GM12878 (cell line): ENCODE results near the gene EBF3. TPM values are rescaled to one million over a fixed set of nuclear protein-coding genes. Genes with fewer than 3 reads are reported as not detected.

Experiments used
- ATAC-seq: fragments of 200-7000 bp; cut with Tn5 transposase; 3 replicates; pipeline ENCODE4 v1.9.1; 2020; ENCODE audit warnings: mild to moderate bottlenecking, moderate library complexity
- BruUV-seq: library from RNA; stranded (reverse); fragments of 400-500 nt; replicated peaks from 2 replicates; lab custom pipeline; 2021; lab: Mats Ljungman, UMichigan
- CTCF ChIA-PET: fragments of 300-600 bp; sonication (Branson Sonifier 250); formaldehyde crosslinking; extraction: SDS; loops from one replicate; lab custom pipeline; 2021; ENCODE audit warnings: inconsistent platforms; lab: Yijun Ruan, JAX
- POLR2A ChIA-PET: fragments of 350-600 bp; formaldehyde crosslinking; extraction: SDS; loops from one replicate; lab custom pipeline; 2021; ENCODE audit warnings: inconsistent platforms; lab: Charles Lee
- RAD21 ChIA-PET: fragments of 300-600 bp; sonication (Branson Sonifier 250); formaldehyde crosslinking; loops from one replicate; lab custom pipeline; 2023; ENCODE audit warnings: antibody characterized with exemption; ENCODE audit not compliant: unreplicated experiment; lab: Charles Lee
- SMC1A ChIA-PET: fragments of 300-600 bp; sonication (Branson Sonifier 250); formaldehyde crosslinking; loops from one replicate; lab custom pipeline; 2023; ENCODE audit not compliant: unreplicated experiment, uncharacterized antibody; lab: Charles Lee
- DNase-seq: peaks from one replicate; pipeline ENCODE4 v3.0.0-alpha.2; 2011; ENCODE audit warnings: low read depth, low spot score
- FAIRE-seq: peaks from 3 replicates; lab custom pipeline; 2011; peaks lifted over from hg19 to GRCh38; lab: Jason Lieb, UNC
- H2AFZ ChIP-seq: 2 replicates; pipeline ENCODE4 v1.6.0; 2011; ENCODE audit warnings: low read depth, low read length, control low read depth; ENCODE audit not compliant: control insufficient read depth
- H3K27ac ChIP-seq: 2 replicates; pipeline ENCODE4 v1.5.1; 2011; ENCODE audit warnings: control low read depth; ENCODE audit not compliant: control insufficient read depth, insufficient read depth
- H3K27me3 ChIP-seq, 2 experiments: replicated peaks in 1 of 2; 2 replicates each; pipeline versions ENCODE4 v1.6.0 to v1.6.1; 2011; ENCODE audit warnings: low read length in 1 of 2; ENCODE audit not compliant: control insufficient read depth in 2 of 2, insufficient read depth in 2 of 2
- H3K36me3 ChIP-seq, 2 experiments: 2 replicates each; pipeline ENCODE4 v1.5.1; 2011; ENCODE audit warnings: low read length in 1 of 2; ENCODE audit not compliant: control insufficient read depth in 2 of 2, insufficient read depth in 2 of 2
- H3K4me1 ChIP-seq: 2 replicates; pipeline ENCODE4 v1.6.1; 2011; ENCODE audit warnings: mild to moderate bottlenecking, low read length, moderate library complexity, mixed read lengths; ENCODE audit not compliant: control insufficient read depth, insufficient read depth
- H3K4me2 ChIP-seq: 2 replicates; pipeline ENCODE4 v1.6.0; 2011; ENCODE audit warnings: control low read depth; ENCODE audit not compliant: control insufficient read depth, insufficient read depth
- H3K4me3 ChIP-seq: fragments of 200-600 bp; sonication (generic); 2 replicates; pipeline ENCODE4 v1.5.1; 2016
- H3K79me2 ChIP-seq: 2 replicates; pipeline ENCODE4 v1.6.0; 2011; ENCODE audit warnings: low read length; ENCODE audit not compliant: control insufficient read depth, insufficient read depth
- H3K9ac ChIP-seq: 2 replicates; pipeline ENCODE4 v1.8.0; 2011; ENCODE audit warnings: low read length, control low read depth, mixed read lengths; ENCODE audit not compliant: control insufficient read depth, insufficient read depth
- H3K9me3 ChIP-seq: replicated peaks from 3 replicates; pipeline ENCODE4 v1.5.1; 2011; ENCODE audit warnings: mild to moderate bottlenecking, low read length; ENCODE audit not compliant: control insufficient read depth, insufficient read depth
- H4K20me1 ChIP-seq: 2 replicates; pipeline ENCODE4 v1.6.0; 2011; ENCODE audit not compliant: control insufficient read depth, insufficient read depth
- ATF2 ChIP-seq: IDR thresholded peaks from 2 replicates; pipeline ENCODE4 v1.6.1; 2012; ENCODE audit warnings: low read length, inconsistent platforms
- BCLAF1 ChIP-seq: fragments of 450-650 bp; IDR thresholded peaks from 2 replicates; pipeline ENCODE4 v1.6.1; 2017; ENCODE audit warnings: antibody characterized with exemption, mild to moderate bottlenecking, moderate library complexity
- DPF2 ChIP-seq: fragments of 450-650 bp; IDR thresholded peaks from 2 replicates; pipeline ENCODE4 v1.6.1; 2017; ENCODE audit warnings: mild to moderate bottlenecking
- ESRRA ChIP-seq: IDR thresholded peaks from 2 replicates; pipeline ENCODE4 v1.6.1; 2012; ENCODE audit warnings: mild to moderate bottlenecking, low read length, improper control_type of control experiment
- IKZF1 ChIP-seq: fragments of 450-650 bp; conservative IDR thresholded peaks from 2 replicates; pipeline ENCODE4 v1.6.1; 2017; ENCODE audit warnings: antibody characterized with exemption, mild to moderate bottlenecking
- MEF2B ChIP-seq: fragments of 450-650 bp; IDR thresholded peaks from 2 replicates; pipeline ENCODE4 v1.6.1; 2018; ENCODE audit warnings: mild to moderate bottlenecking, moderate library complexity; ENCODE audit not compliant: partially characterized antibody, poor library complexity, severe bottlenecking
- MXI1 ChIP-seq: fragments of 150-350 bp; IDR thresholded peaks from 2 replicates; pipeline ENCODE4 v1.6.1; 2011; ENCODE audit warnings: low read depth, mild to moderate bottlenecking, inconsistent platforms, low read length, improper control_type of control experiment
- NFIC ChIP-seq: IDR thresholded peaks from 2 replicates; pipeline ENCODE4 v1.6.1; 2012; ENCODE audit warnings: low read depth, mild to moderate bottlenecking, inconsistent platforms, low read length, moderate library complexity
- SIN3A ChIP-seq: IDR thresholded peaks from 2 replicates; pipeline ENCODE4 v1.6.1; 2012; ENCODE audit warnings: low read depth, low read length, improper control_type of control experiment
- SKIL ChIP-seq: fragments of 450-650 bp; IDR thresholded peaks from 2 replicates; pipeline ENCODE4 v1.6.1; 2017; ENCODE audit warnings: mild to moderate bottlenecking, low read depth, inconsistent platforms; ENCODE audit not compliant: poor library complexity, severe bottlenecking
- SPI1 ChIP-seq: IDR thresholded peaks from 2 replicates; pipeline ENCODE4 v1.6.1; 2011; ENCODE audit warnings: low read depth, mild to moderate bottlenecking, low read length, moderate library complexity, borderline replicate concordance; ENCODE audit not compliant: insufficient read depth
- TBL1XR1 ChIP-seq: IDR thresholded peaks from 2 replicates; pipeline ENCODE4 v1.6.1; 2012; ENCODE audit warnings: low read depth, low read length, improper control_type of control experiment
- WGBS: methylation state at CpG from one replicate; pipeline ENCODE4 v1.1.6; 2016; ENCODE audit warnings: low lambda C conversion rate; ENCODE audit not compliant: insufficient replicate concordance, insufficient coverage; ENCODE audit errors: missing lambda C conversion rate; 5-methylcytosine and 5-hydroxymethylcytosine counted together
- in situ Hi-C: fragments of 300-500 bp; cut with MboI; formaldehyde crosslinking; loops from 9 replicates; pipeline ENCODE4 v1.14.3; 2018; ENCODE audit warnings: mixed read lengths
- intact Hi-C: fragments of 100-400 bp; cut with micrococcal nuclease; formaldehyde crosslinking; loops from one replicate; pipeline ENCODE4 v1.14.2; 2022; ENCODE audit not compliant: unreplicated experiment
- polyA plus RNA-seq, 11 experiments: library from polyadenylated mRNA; depleted of rRNA in 4 of 11; unstranded in 6 of 11; stranded (reverse) in 5 of 11; fragments of >200 nt; fragmentation: Nextera tagmentation in 4 of 11; fragmentation: Illumina TruSeq in 1 of 11; extraction: Ambion mirVana in 4 of 11; extraction: Trizol in 1 of 11; gene quantifications; 1 replicate in 1 of 11; 2 replicates in 10 of 11; pipeline versions ENCODE4 v1.2.1 to v1.2.3, GENCODE V29; 2011 to 2016; ENCODE audit warnings: inconsistent platforms in 2 of 11, missing spikeins in 2 of 11, low read depth in 1 of 11
- total RNA-seq, 4 experiments: library from RNA; depleted of rRNA in 3 of 4; stranded (reverse); fragments of >200 nt in 3 of 4; fragmentation: Illumina TruSeq in 1 of 4; extraction: Trizol in 1 of 4; gene quantifications; 2 replicates each; pipeline versions ENCODE4 v1.2.1 to v1.2.3, GENCODE V29; 2013 to 2021
- TF ChIP-seq, protein P1 (sequence below): fragments of 450-650 bp; IDR thresholded peaks from 2 replicates; pipeline ENCODE4 v1.6.1; 2018; ENCODE audit warnings: mild to moderate bottlenecking, low read depth, moderate library complexity; ENCODE audit not compliant: partially characterized antibody

Gene EBF3
- total and polyA plus RNA-seq, 10 of the 15 experiments (the other 5 are each of a cell fraction or from before 2014, with no cell fraction given) = not detected

DNA sequence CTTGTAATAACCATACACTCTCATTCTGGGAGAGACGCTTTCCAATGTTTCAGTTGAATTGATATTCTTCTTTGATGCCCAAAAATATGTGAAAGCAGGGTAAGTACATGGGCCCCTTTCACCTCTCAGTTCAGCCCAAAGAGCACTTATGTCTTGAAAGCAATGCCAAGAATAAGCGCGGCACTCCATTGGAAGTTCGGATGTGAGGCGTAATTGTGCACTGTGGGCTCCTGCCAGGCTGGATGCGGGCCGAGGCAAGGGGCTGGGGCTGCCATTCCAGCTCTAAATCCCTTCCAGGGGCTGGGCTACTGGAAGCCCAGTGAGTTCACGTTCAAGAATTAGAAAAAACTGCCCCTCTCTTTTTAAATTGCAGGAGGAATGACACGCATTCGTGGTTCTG lies 113.8 kb downstream of the EBF3 start (continued):
- TF ChIP-seq ATF2 (no peak), MXI1 (no peak), IKZF1 (no peak), TBL1XR1 (no peak), SIN3A (no peak)

GRCh38 chr10:129849853-129850252 lies 114.2 kb downstream of the EBF3 start:
- Histone ChIP-seq H3K9ac (no peak overlapping the region), H3K27ac (no peak overlapping the region), H3K79me2 (no peaks in the 10 kb centered on the region), H2AFZ (no peak overlapping the region), H3K4me1 (no peaks in the 10 kb centered on the region), H3K36me3 (no peaks in the 10 kb centered on the region), H4K20me1 (no peaks in the 10 kb centered on the region), H3K27me3 (no peaks in the 10 kb centered on the region), H3K4me3 (no peak overlapping the region), H3K4me2 (no peak overlapping the region), H3K9me3 (no peaks in the 10 kb centered on the region)
- in situ Hi-C loops = no loop called here
- SMC1A ChIA-PET = no interaction called here
- DNase-seq (no peak), FAIRE-seq (no peak), ATAC-seq (no peak)
- CTCF ChIA-PET = no interaction called here
- intact Hi-C loops = no loop called here
- BruUV-seq = no TSS peak
- WGBS = 70% methylated on average over 15 of the region's 15 CpGs
- RAD21 ChIA-PET = no interaction called here
- POLR2A ChIA-PET = no interaction called here
- TF ChIP-seq BCLAF1 = no peak
- no peak for TF ChIP-seq SPI1
- TF ChIP-seq NFIC = no peak
- TF ChIP-seq ESRRA = no peak
- TF ChIP-seq MEF2B = no peak
- TF ChIP-seq SKIL = no peak
- TF ChIP-seq, protein P1, sequence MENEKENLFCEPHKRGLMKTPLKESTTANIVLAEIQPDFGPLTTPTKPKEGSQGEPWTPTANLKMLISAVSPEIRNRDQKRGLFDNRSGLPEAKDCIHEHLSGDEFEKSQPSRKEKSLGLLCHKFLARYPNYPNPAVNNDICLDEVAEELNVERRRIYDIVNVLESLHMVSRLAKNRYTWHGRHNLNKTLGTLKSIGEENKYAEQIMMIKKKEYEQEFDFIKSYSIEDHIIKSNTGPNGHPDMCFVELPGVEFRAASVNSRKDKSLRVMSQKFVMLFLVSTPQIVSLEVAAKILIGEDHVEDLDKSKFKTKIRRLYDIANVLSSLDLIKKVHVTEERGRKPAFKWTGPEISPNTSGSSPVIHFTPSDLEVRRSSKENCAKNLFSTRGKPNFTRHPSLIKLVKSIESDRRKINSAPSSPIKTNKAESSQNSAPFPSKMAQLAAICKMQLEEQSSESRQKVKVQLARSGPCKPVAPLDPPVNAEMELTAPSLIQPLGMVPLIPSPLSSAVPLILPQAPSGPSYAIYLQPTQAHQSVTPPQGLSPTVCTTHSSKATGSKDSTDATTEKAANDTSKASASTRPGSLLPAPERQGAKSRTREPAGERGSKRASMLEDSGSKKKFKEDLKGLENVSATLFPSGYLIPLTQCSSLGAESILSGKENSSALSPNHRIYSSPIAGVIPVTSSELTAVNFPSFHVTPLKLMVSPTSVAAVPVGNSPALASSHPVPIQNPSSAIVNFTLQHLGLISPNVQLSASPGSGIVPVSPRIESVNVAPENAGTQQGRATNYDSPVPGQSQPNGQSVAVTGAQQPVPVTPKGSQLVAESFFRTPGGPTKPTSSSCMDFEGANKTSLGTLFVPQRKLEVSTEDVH = no peak
- no peak for TF ChIP-seq DPF2
